T-cell (primary cell): Measurements from ENCODE around the gene CCDC63. TPM values are rescaled to one million over a fixed set of nuclear protein-coding genes. Genes with fewer than 3 reads are reported as not detected.

ENCODE experiments used
- ATAC-seq, 4 experiments: fragments of 200-7000 bp in 3 of 4; fragments of 150-1000 bp in 1 of 4; cut with Tn5 transposase; replicated peaks in 1 of 4; 1 replicate in 3 of 4; 2 replicates in 1 of 4; pipeline ENCODE4 v1.10.0; 2021; ENCODE audit warnings: moderate library complexity in 3 of 4, mild to moderate bottlenecking in 2 of 4, moderate number of reproducible peaks in 1 of 4
- CTCF ChIA-PET, 2 donors: fragments of 300-600 bp; sonication (Branson Sonifier 250); formaldehyde crosslinking; loops; one replicate each; lab custom pipeline; 2022; ENCODE audit warnings: antibody characterized with exemption in 2 of 2; lab: Charles Lee
- POLR2A ChIA-PET, 2 donors: fragments of 300-600 bp; sonication (Branson Sonifier 250); formaldehyde crosslinking; loops; one replicate each; lab custom pipeline; 2022; ENCODE audit warnings: antibody characterized with exemption in 2 of 2; lab: Charles Lee
- DNase-seq, 35 experiments: peaks; one replicate each; pipeline versions ENCODE4 v3.0.0 to v3.0.0-alpha.2; 2013 to 2023
- H3K27ac ChIP-seq: one replicate; pipeline ENCODE4 v1.5.1; 2013; ENCODE audit warnings: low read length
- H3K27me3 ChIP-seq, 2 experiments: replicated peaks in 1 of 2; 1 replicate in 1 of 2; 2 replicates in 1 of 2; pipeline versions ENCODE4 v1.6.1 to v1.7.0; 2013; ENCODE audit warnings: low read length in 1 of 2, mixed read lengths in 1 of 2; ENCODE audit not compliant: control insufficient read depth in 2 of 2, insufficient read depth in 2 of 2; ENCODE audit errors: extremely low read depth in 1 of 2
- H3K36me3 ChIP-seq, 2 donors: 1 replicate in 1 of 2; 2 replicates in 1 of 2; pipeline versions ENCODE4 v1.6.1 to v1.7.0; 2013; ENCODE audit warnings: low read length in 1 of 2; ENCODE audit not compliant: control insufficient read depth in 2 of 2, insufficient read depth in 1 of 2; ENCODE audit errors: extremely low read depth in 1 of 2
- H3K4me1 ChIP-seq, 2 experiments: 1 replicate in 1 of 2; 2 replicates in 1 of 2; pipeline versions ENCODE4 v1.6.1 to v1.7.0; 2013; ENCODE audit warnings: low read length in 2 of 2, mixed read lengths in 1 of 2; ENCODE audit not compliant: insufficient read depth in 2 of 2, control insufficient read depth in 1 of 2; ENCODE audit errors: extremely low read depth in 1 of 2
- H3K4me3 ChIP-seq, 2 donors: 1 replicate in 1 of 2; 2 replicates in 1 of 2; pipeline versions ENCODE4 v1.5.1 to v1.7.0; 2013; ENCODE audit warnings: mild to moderate bottlenecking in 2 of 2, low read length in 1 of 2, moderate library complexity in 1 of 2; ENCODE audit not compliant: control insufficient read depth in 1 of 2; ENCODE audit errors: extremely low read depth in 1 of 2
- H3K9me3 ChIP-seq: 2 replicates; pipeline ENCODE4 v1.7.0; 2013
- H3K27ac Mint-ChIP-seq, 2 donors: one replicate each; pipeline ENCODE4 v1.8.0; 2020 to 2021; ENCODE audit warnings: mild to moderate bottlenecking in 2 of 2, mixed read lengths in 2 of 2
- H3K27me3 Mint-ChIP-seq, 2 donors: one replicate each; pipeline ENCODE4 v1.8.0; 2021 to 2022; ENCODE audit warnings: mixed read lengths in 2 of 2
- H3K36me3 Mint-ChIP-seq: one replicate; pipeline ENCODE4 v1.8.0; 2021; ENCODE audit warnings: mixed read lengths
- H3K4me1 Mint-ChIP-seq, 3 donors: one replicate each; pipeline ENCODE4 v1.8.0; 2020 to 2022; ENCODE audit warnings: mixed read lengths in 3 of 3, mild to moderate bottlenecking in 1 of 3
- H3K4me3 Mint-ChIP-seq, 3 donors: one replicate each; pipeline ENCODE4 v1.8.0; 2020 to 2022; ENCODE audit warnings: mild to moderate bottlenecking in 3 of 3, mixed read lengths in 3 of 3, moderate library complexity in 3 of 3
- H3K9me3 Mint-ChIP-seq, 3 donors: one replicate each; pipeline ENCODE4 v1.8.0; 2020 to 2022; ENCODE audit warnings: mixed read lengths in 3 of 3
- WGBS: methylation state at CpG from one replicate; pipeline ENCODE4 v1.1.5; 2013; ENCODE audit warnings: missing lambda C conversion rate; ENCODE audit not compliant: insufficient coverage; 5-methylcytosine and 5-hydroxymethylcytosine counted together
- total RNA-seq, 35 experiments: library from RNA in 6 of 35; stranded (reverse) in 6 of 35; fragments of 120-200 nt in 1 of 35; gene quantifications; one replicate each; pipeline versions ENCODE4 v1.2.1 to v1.2.4 and lab custom pipeline; 2013 to 2026

The CCDC63 gene
- total RNA-seq, 5 donors from 2014 or later (not counting 1 experiment from before 2014, with no cell fraction given) = not detected

DNA sequence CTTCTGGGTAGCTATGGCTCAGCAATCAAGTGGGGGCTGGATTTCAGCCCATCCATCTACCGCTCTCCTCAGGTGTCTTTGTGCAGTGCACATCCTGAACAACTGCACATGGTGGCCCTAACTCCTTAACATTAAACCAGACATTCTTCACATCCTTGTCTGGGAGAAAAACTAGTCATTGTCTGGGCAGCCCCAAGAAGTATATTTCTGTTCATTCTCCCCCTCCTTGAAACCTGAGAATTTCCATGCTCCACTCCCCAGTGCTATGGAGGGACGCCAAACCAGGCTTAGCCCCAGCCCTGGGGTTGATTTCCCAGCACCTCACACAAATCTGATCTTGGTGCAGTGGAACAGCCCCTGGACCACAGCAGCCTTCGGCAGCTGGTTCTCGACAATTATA, 60.2 kb downstream of the CCDC63 start:
- Histone ChIP-seq H3K4me1 (peaks cover 0 to 3% of the 10 kb centered on the region in 2 experiments), H3K4me3 (no peak overlapping the region), H3K36me3 (no peaks in the 10 kb centered on the region), H3K27ac (no peak overlapping the region), H3K9me3 (no peaks in the 10 kb centered on the region), H3K27me3 (peaks cover 0 to 27% of the 10 kb centered on the region in 2 experiments)
- no peak overlapping the region for H3K27ac Mint-ChIP-seq
- ATAC-seq (no peak), DNase-seq (no peak)
- ChIA-PET POLR2A (no interaction called here), CTCF (no interaction called here)
- peaks cover 0 to 7% of the 10 kb centered on the region in 2 donors for H3K27me3 Mint-ChIP-seq
- 97% methylated on average over 4 of the region's 4 CpGs for WGBS
- H3K9me3 Mint-ChIP-seq = no peaks in the 10 kb centered on the region
- no peak overlapping the region for H3K4me3 Mint-ChIP-seq
- H3K36me3 Mint-ChIP-seq = no peaks in the 10 kb centered on the region
- peaks cover 0 to 6% (median 0%) of the 10 kb centered on the region in 3 donors for H3K4me1 Mint-ChIP-seq

DNA sequence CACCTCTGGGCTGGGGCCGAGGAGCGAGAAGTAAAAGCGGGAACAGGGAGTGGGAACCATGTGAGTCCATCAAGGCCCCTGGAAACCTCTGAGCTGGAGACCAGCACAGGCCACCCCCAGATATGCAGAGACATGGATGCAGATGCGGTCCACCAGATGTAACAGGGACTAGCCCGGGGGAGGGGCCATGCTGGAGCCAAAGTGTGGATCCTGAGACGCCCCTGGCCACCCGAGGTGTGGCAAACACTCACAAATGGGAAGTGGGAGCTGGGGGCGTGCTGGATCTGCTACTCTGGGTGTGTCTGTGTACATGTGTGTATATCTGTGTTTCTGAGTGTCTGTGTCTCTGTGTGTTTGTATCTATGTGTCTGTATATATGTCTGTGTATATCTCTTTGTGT, 60.8 kb downstream of the CCDC63 start:
- Mint-ChIP-seq H3K27ac (no peak overlapping the region), H3K27me3 (peaks cover 0 to 7% of the 10 kb centered on the region in 2 donors), H3K4me3 (no peak overlapping the region), H3K4me1 (peaks cover 0 to 6% (median 0%) of the 10 kb centered on the region in 3 donors), H3K9me3 (no peaks in the 10 kb centered on the region), H3K36me3 (no peaks in the 10 kb centered on the region)
- Histone ChIP-seq H3K9me3 (no peaks in the 10 kb centered on the region), H3K27me3 (peaks cover 0 to 23% of the 10 kb centered on the region in 2 experiments), H3K4me3 (no peak overlapping the region), H3K36me3 (no peaks in the 10 kb centered on the region), H3K4me1 (peaks cover 0 to 3% of the 10 kb centered on the region in 2 experiments), H3K27ac (no peak overlapping the region)
- no peak for ATAC-seq
- WGBS = 91% methylated on average over 6 of the region's 8 CpGs
- DNase-seq = no peak
- ChIA-PET POLR2A (no interaction called here), CTCF (no interaction called here)

DNA sequence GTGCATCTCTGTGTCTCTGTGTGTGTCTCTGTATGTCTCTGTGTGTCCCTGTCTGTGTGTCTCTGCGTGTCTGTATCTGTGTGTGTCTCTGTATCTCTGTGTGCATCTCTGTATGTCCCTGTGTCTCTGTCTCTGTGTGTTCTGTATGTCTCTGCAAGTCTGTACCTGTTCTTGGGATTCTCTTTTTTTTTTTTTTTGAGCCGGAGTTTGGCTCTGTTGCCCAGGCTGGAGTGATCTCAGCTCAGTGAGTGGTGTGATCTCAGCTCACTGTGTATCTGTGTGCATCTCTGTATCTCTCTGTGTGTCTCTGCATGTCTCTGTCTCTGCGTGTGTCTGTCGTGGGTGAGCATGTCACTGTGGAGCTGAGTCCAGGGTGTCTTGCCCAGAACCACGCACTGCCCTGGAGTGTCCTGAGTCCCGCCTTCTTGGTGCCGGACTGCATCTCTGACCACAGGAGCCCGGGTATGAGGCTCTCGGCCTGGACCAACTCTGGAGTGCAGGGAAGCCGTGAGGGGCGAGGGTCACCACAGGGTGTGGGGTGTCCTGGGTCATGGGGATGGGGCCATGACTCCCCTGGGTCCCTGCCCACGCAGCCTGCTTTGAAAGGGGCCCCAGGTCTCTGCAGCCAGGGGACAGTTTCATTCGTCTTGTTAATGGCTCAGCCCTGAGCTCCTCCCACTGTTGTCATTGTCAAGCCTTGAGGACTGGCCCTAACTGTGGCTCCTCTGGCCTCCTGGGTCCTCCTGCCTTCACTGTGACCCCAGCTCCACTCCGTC, 61.8 kb downstream of the CCDC63 start:
- no peaks in the 10 kb centered on the region for H3K9me3 Mint-ChIP-seq
- Histone ChIP-seq H3K4me1 (peaks cover 0 to 3% of the 10 kb centered on the region in 2 experiments), H3K27me3 (peaks cover 0 to 23% of the 10 kb centered on the region in 2 experiments), H3K9me3 (no peaks in the 10 kb centered on the region), H3K36me3 (no peaks in the 10 kb centered on the region), H3K27ac (no peak overlapping the region), H3K4me3 (no peak overlapping the region)
- no peak for DNase-seq
- ATAC-seq = no peak
- H3K4me1 Mint-ChIP-seq = peaks cover 0 to 6% (median 0%) of the 10 kb centered on the region in 3 donors
- H3K36me3 Mint-ChIP-seq = no peaks in the 10 kb centered on the region
- H3K4me3 Mint-ChIP-seq = no peak overlapping the region
- ChIA-PET CTCF (no interaction called here), POLR2A (no interaction called here)
- WGBS = 78% methylated on average over 10 of the region's 14 CpGs
- peaks cover 0 to 7% of the 10 kb centered on the region in 2 donors for H3K27me3 Mint-ChIP-seq
- no peak overlapping the region for H3K27ac Mint-ChIP-seq

DNA sequence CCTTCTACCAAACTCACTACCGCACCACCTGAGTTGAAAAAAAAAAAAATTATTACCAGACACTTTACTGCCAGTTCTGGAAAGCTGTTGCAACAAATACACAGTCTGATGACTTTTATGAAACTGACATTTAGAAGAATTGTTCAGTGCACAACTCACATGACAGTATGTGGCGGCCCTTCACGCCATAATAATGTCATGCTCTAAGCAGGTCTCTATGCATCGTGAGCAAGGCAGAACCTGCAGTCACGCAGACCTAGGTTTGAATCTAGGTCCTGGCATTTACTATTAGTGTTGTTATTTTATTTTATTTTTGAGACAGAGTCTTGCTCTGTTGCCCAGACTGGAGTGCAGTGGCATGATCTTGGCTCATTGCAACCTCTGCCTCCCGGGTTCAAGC, 65.5 kb downstream of the CCDC63 start:
- ChIA-PET CTCF (interaction anchor here in 1 of 2 donors (0.7 to 1.1 kb wide), 2 partner anchors 17 to 1982 kb away, joined by 3 to 4 read pairs; no protein-coding TSS in a partner anchor), POLR2A (no interaction called here)
- Histone ChIP-seq H3K27me3 (peaks cover 0 to 17% of the 10 kb centered on the region in 2 experiments), H3K36me3 (no peaks in the 10 kb centered on the region), H3K4me1 (no peaks in the 10 kb centered on the region), H3K27ac (no peak overlapping the region), H3K9me3 (no peaks in the 10 kb centered on the region), H3K4me3 (no peak overlapping the region)
- 91% methylated on average over 5 of the region's 6 CpGs for WGBS
- Mint-ChIP-seq H3K4me1 (no peaks in the 10 kb centered on the region), H3K27ac (no peak overlapping the region), H3K36me3 (no peaks in the 10 kb centered on the region), H3K9me3 (no peaks in the 10 kb centered on the region), H3K4me3 (no peak overlapping the region), H3K27me3 (peaks cover 4 to 7% of the 10 kb centered on the region in 2 donors)
- ATAC-seq = no peak
- DNase-seq = no peak

DNA sequence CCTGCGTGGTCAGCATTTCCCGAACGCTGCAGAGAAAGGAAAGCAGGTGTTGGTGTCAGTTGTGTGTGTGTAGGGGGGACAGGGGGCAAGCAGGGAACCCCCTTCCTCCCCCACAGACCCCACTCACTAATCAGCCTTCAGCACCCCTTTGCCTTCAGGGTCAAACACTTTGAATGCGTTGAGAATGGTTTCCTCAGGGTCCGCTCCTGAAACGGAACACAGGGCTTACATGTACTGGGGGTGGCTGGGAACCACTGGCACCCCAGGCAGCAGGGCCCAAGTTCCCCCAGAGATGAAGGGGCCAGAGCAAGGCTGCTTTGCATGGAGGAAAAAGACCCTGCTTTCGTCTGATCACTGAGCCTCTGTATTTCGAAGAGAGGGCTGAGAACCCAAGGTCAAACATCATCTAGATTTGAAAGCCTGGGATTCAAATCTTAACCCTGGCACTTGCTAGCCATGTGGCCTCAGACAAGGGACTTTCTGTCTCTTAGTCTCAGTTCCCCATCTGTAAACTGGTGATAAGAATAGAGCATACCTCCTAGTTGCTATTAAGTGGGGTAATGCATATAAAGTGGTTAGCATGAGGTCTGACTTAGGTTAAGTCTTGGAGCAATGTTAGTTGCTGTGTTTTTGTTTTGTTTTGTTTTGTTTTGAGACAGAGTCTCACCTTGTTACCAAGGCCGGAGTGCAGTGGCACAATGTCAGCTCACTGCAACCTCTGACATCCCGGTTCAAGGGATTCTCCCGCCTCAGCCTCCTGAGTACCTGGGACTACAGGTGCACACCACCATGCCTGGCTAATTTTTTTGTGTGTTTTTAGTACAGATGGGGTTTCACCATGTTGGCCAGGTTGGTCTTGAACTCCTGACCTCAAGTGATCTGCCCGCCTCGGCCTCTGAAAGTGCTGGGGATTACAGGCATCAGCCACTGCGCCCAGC, 66.6 kb downstream of the CCDC63 start:
- Mint-ChIP-seq H3K27me3 (peaks cover 2 to 10% of the 10 kb centered on the region in 2 donors), H3K27ac (no peak overlapping the region), H3K4me3 (no peak overlapping the region), H3K9me3 (no peaks in the 10 kb centered on the region), H3K36me3 (no peaks in the 10 kb centered on the region), H3K4me1 (no peaks in the 10 kb centered on the region)
- H3K27me3 ChIP-seq = peaks cover 0 to 22% of the 10 kb centered on the region in 2 experiments
- no peaks in the 10 kb centered on the region for H3K36me3 ChIP-seq
- H3K27ac ChIP-seq = no peak overlapping the region
- no peak overlapping the region for H3K4me3 ChIP-seq
- no peak for ATAC-seq
- ChIA-PET POLR2A (no interaction called here), CTCF (no interaction called here)
- no peaks in the 10 kb centered on the region for H3K4me1 ChIP-seq
- WGBS = 81% methylated on average over 10 of the region's 14 CpGs
- H3K9me3 ChIP-seq = no peaks in the 10 kb centered on the region
- no peak for DNase-seq

DNA sequence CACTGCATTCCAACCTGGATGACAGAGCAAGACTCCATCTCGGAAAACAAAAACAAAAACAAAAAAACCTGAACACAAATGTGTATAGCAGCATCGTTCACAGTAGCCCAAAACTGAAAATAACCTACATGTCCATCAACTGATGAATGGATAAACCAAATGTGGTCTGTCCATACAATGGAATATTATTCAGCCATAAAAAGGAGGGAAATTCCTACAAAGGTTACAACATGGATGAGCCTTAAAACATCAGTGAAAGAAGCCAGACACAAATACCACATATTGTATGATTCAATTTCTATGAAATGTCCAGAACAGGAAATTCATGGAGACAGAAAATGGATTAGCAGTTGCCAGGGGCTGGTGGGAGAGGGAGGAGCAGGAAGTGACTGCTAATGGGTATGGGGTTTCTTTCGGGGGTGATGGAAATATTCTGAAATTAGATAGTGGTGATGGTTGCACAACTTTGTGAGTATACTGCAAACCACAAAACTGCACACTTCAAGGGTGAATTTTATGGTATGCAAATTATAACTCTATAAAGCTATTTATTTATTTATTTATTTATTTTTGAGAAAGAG, 69.6 kb downstream of the CCDC63 start:
- CTCF ChIA-PET = interaction anchor here in 1 of 2 donors (0.5 to 1.2 kb wide), 3 partner anchors 454 to 1150 kb away, joined by 3 to 6 read pairs (median 3); no protein-coding TSS in a partner anchor
- no peaks in the 10 kb centered on the region for H3K9me3 ChIP-seq
- Mint-ChIP-seq H3K4me1 (no peaks in the 10 kb centered on the region), H3K36me3 (no peaks in the 10 kb centered on the region), H3K27ac (no peak overlapping the region), H3K9me3 (no peaks in the 10 kb centered on the region), H3K4me3 (no peak overlapping the region), H3K27me3 (peaks cover 7 to 19% of the 10 kb centered on the region in 2 donors)
- H3K27me3 ChIP-seq = peaks cover 0 to 23% of the 10 kb centered on the region in 2 experiments
- H3K27ac ChIP-seq = no peak overlapping the region
- no peak for ATAC-seq
- H3K4me3 ChIP-seq = no peak overlapping the region
- H3K4me1 ChIP-seq = no peaks in the 10 kb centered on the region
- no peak for DNase-seq
- H3K36me3 ChIP-seq = no peaks in the 10 kb centered on the region
- POLR2A ChIA-PET = no interaction called here
- no CpG with 5 or more reads among the region's 3 CpGs for WGBS
